Measurements from ENCODE around the gene KDM4E.

KDM4E gene

GRCh38 chr11:95076981-95077380, 51.9 kb downstream of the KDM4E start:
- Histone ChIP-seq H3K36me3 (ENCODE audit: insufficient read depth, low read length) (no peaks in the 10 kb centered on the region), H3K27ac (ENCODE audit: low read depth, low read length, poor library complexity, severe bottlenecking) (no peak overlapping the region), H3K9ac (ENCODE audit: low read length) (no peak overlapping the region), H3F3A (ENCODE audit: insufficient read depth, low read length) (no peaks in the 10 kb centered on the region), H3K4me1 (ENCODE audit: insufficient read depth, low read length, severe bottlenecking) (no peaks in the 10 kb centered on the region), H2AFZ (ENCODE audit: low read length) (no peak overlapping the region), H3K9me3 (ENCODE audit: low read length) (no peaks in the 10 kb centered on the region), H3K4me2 (ENCODE audit: low read length) (no peak overlapping the region), H3K79me2 (ENCODE audit: insufficient read depth, low read length) (no peaks in the 10 kb centered on the region), H3K9me2 (ENCODE audit: low read depth, low read length) (no peaks in the 10 kb centered on the region), H3K4me3 (ENCODE audit: low read depth, low read length, poor library complexity, severe bottlenecking) (no peak overlapping the region), H4K20me1 (ENCODE audit: insufficient read depth, low read length) (no peaks in the 10 kb centered on the region), H3K27me3 (ENCODE audit: insufficient read depth, low read length) (no peaks in the 10 kb centered on the region)
- TF ChIP-seq EZH2 (IDR thresholded peaks at IDR 0.05; ENCODE audit: borderline replicate concordance, low read length) (no peak), CTCF (IDR thresholded peaks at IDR 0.05; ENCODE audit: low read length) (no peak)

Measured in OCI-LY1 (cell line).